NCI-H1694 treated with DMSO at 0.1 percent for 48 hours (cell line): ENCODE results near the gene APPL1.

Source experiments
- DNase-seq: peaks from one replicate; lab custom pipeline; 2025; lab: John Stamatoyannopoulos, UW

APPL1 gene, protein sequence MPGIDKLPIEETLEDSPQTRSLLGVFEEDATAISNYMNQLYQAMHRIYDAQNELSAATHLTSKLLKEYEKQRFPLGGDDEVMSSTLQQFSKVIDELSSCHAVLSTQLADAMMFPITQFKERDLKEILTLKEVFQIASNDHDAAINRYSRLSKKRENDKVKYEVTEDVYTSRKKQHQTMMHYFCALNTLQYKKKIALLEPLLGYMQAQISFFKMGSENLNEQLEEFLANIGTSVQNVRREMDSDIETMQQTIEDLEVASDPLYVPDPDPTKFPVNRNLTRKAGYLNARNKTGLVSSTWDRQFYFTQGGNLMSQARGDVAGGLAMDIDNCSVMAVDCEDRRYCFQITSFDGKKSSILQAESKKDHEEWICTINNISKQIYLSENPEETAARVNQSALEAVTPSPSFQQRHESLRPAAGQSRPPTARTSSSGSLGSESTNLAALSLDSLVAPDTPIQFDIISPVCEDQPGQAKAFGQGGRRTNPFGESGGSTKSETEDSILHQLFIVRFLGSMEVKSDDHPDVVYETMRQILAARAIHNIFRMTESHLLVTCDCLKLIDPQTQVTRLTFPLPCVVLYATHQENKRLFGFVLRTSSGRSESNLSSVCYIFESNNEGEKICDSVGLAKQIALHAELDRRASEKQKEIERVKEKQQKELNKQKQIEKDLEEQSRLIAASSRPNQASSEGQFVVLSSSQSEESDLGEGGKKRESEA

DNA sequence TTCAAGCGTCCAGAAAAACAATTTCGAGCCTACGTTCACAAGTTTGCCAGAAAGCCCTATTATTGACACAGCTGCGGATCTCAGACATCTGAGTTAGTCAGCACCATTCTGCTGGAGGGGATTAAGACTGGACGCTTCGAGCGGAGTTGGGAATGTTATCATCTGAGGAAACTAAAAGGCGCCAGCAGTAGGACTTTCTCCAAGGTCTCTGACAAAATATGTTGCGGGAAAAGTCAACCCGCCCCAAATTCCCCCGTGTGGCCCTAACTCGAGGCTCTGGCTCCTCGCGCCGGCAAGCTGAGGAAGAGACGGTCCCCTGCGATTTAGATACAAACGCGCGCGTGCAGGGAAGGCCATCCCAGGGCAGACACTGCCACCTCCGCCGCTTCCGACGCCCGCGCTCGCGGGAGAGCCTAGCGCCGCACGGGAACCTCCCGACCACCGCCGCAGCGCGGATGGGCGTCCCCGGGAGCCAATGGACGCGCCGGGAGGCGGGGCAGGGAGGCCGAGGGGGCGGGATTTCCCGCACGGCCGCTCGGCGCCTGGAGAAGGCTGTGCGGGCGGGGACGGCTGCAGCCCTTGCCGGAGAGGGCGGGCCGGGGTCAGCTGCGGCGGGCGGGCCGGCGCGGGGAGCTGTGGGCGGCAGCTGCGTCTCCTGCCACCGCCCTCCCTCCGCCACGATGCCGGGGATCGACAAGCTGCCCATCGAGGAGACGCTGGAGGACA lies at the start of gene APPL1:
Gene APPL1, plus strand, starts transcription at position 526 of the 726 bp plus-strand sequence. Its CDS starts 155 bp downstream, at position 681.
- DNase-seq: peak; percentile 30

DNA sequence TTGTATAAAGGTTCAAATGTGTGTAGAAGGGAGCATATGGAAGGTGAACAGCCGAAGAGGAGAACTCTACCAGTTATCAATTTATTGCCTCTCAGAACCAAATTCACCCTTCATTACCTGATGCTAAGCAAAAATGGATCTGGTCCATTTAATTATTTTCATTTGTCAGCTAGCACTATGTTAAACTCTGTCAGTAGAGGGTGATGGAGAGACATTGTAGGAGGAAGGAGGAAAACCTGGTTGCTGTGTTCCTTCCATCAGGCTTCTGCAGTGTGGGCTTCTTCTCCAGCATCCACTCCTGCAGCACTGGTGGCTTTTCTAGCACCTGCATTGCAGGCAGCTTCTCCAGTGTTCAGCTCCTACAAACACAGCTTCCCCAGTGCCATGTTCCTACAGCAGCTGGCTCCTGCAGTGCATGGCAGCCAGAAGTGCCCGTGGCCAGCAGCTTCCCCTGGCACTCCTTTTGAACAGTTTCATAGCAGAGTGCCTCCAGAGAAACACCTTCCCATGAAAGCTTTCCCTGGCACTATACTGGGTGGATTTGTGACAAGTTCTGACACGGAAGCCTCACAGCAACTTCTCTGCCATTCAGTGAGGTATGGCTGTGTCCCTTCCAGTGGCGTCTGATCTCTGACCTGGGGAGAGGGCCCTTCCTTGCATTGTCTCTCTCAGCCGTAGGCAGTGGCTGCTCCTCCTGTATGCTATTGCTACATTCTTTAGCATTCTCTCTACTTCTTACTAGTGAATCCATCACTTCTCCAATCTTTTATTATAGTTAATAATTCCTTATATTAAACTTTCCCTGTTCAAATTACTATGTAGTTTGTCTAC lies 47.7 kb upstream of the APPL1 start:
- no peak for DNase-seq

DNA sequence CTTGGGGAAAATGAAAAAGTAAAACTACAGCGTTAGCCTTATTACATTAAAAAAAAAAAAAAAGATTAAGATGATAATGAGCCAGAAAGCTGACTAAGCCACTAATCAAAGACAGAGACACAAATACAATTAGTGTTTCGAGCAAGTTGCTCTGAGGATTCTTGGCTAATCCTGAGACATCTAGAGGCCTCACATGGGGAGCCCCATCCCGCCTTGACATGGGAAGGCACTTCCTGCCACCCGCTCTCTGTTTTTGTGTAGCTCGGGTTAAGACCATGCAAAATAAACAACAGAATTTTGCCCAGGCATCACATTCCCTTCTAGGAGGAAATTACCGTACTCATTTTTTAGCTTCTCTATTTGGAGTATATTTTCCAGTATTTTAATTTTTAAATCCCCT lies 43.0 kb upstream of the APPL1 start:
- DNase-seq: no peak

DNA sequence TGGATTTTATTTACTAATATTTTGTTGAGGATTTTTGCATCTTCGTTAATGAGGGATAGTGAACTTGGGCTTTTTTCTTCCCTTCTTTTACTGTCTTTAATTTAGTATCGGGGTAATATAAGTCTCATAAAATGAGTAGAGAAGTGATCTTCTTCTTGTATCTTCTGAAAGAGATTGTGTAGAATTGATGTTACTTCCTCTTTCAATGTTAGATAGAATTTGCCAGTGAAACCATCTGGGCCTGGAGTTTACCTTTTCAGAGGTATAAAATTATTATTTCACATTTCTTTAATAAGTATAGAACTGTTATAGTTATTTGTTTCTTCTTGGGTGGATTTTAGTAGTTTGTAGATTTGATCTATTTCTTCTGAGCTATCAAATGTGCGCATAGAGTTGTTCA lies 35.5 kb upstream of the APPL1 start:
- no peak for DNase-seq

DNA sequence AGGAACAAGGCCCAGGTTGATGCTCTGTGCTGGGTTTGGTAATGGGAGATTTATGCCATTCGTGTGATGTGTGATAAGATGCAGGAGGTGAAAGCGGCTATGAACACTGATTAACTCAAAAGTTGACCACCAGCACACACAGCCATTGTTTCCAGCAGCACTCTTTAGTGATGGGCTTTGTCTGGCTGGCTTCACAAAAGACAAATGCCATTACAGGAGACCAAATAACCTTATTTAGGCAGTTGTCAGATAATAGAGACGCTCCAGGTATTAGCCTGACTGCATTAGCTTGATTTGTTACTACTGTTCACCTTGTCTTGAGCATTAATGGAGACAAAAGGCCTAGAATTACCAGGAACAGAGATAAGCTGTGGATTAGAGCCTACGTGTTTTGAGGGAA lies 32.9 kb upstream of the APPL1 start:
- no peak for DNase-seq

DNA sequence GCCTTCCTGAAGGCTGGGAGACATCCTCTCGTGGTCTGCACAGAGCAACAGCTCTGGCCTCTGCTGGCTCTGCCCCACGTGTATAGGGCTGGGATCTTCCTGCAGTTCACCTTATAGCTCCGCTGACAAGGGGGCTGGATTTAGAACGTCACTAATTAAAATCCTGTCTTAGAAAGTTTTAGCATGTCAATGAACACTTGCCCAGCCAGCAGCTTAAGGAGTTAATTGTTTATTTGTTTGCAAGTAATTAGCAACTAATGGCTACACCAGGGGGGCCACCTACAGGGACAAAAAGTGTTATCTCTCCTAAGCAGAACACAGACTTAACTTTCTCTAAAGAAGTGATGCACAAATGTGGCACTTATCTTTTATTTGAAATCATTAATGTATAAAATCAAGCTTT lies 27.6 kb upstream of the APPL1 start, which contains the start of gene HESX1:
Gene HESX1, minus strand, starts transcription at position 84 of the 403 bp plus-strand sequence. Its CDS starts 60 bp downstream, at position 24.
- DNase-seq: no peak

DNA sequence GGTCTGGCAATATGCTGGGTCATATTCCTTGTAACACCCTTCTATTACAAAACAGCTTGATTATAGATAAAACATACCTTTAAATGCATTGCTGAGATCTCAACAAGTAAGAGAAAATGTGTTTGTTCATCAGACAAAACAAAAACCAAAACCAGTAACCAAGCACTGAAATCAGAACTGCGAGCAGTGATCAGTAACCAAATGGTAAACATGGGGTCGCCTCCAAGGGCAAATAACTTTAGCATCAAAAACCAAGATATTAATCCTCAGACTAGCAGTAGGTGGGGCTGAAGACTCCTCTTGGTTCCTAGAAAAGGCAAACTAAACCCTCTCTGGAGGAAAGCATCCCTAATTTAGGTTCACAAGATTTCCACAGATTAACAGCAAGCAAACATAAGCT lies 21.1 kb upstream of the APPL1 start:
- no peak for DNase-seq

DNA sequence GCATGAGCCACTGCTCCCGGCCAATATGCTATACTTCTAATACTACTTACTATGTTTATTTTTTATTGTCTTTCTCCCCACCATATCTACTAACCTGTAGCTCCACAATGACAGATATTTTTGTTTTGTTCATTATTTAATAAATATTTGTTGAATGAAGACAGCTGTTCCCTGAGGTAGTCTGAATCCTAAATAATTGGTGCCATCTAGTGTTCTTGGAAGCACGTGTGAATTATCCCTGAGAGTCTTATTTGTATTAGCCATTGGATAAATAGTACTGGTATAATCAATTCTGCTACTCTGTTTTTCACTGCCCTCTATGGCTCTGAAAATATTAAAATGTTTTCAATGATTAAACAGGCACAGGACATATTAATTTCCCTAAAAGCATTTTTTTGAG lies 5.6 kb upstream of the APPL1 start:
- DNase-seq: no peak

DNA sequence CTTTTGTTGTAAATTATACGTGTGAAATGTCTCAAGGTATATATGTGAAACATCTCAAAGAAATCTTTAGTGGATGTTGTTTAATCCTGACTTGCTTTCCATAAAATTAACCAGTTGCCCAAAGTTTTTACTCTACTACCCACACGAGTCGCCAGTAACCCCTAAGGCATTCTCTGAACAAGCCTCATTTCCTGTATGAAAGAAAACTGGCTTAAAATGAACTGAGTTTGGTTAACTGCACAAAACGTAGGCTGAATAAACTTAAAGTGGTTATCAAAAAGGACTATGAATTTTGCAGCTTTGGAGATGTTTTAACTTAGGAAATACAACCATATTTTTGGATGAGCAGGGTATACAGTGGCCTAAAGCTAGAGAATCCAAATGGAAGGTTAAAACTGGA lies 2.7 kb upstream of the APPL1 start:
- DNase-seq: no peak

DNA sequence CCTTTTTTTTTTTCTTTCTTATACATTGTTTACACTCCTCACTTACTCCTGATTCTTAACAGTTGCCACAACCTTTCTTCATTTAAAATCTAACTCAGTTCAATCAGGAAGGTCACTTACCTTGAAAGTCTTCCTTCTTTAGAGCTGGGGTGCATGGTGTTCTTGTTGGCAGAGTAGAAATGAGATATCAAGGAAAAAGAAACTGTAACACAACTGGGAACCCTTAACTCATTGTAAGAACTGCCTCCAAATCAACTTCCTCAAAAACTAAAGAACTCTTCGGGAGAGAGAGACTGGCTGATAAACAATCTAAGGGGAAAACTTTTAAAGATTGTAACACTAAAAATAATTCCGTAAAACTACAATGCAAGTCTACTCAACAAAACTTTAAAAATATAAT lies 1.4 kb upstream of the APPL1 start:
- no peak for DNase-seq

DNA sequence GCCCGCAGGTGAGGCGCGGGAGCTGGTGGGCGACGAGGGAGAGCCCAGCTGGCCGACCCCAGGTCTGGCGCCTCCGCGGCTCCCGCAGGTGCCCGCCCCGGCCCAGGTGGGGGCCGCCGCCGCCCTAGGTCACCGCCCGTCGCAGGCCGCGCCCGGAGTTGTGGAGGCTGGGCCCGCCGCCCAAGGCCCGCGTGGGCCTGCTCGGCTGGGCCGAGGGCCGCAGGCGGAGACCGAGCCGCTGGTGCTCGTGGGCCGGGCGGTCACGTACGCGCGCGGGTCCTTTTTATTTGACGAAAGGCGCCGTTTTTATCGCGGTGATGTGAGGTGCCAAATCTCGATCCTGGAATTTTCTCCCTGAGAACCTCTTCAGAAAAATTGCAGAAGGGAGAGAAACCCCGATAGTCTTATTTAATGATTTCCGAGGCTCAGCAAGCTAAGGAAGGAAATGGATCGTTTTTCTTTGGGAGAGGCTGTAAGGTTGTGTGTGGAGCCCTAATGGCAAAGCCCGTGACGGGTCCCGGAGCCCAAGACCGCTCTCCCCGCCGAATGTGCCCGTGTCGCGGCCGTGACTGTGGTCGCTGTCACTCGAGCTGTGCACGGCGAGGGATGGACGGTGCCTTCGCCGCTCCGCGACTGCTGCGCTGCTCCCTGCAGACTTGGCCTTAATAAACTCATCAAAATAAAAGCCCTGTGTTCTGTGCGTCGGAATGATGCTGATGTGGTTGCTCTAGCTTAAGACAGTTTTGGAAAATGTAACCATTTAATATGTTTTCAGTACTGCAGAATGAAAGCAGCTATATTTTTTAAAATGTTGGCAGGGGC lies 612 bp downstream of the APPL1 start:
- no peak for DNase-seq

DNA sequence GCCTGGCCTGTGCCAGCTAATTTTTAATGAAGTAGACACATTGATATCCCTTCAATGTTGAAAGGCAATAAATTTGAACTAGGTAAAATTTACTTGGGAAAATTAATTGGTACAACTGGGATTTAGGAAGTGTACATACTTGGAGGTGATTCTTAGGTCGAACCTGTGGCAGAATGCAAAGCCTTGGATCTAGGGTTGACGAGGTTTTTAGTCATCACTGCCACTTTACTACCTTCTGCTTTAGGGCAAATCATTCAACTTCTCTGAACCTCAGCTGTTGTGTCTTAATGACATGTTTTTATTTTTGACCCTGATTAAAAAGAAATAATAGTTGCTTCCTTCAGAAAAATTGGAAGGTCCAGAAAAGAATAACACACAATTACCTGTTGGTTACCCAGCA lies 2.5 kb downstream of the APPL1 start:
- DNase-seq: no peak

DNA sequence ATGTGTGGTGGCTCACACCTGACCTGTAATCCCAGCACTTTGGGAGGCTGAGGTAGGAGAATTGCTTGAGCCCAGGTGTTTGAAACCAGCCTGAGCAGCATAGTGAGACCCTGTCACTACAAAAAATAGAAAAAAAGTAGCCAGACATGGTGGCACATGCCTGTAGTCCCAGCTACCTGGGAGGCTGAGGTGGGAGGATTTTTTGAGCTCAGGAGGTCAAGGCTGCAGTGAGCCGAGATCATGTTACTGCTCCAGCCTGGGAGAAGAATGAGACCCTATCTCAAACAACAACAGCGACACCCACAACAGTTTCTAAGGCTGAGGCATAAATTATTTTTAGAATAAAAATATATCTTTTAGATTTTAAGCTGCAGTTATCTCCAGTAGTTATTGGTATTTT lies 6.3 kb downstream of the APPL1 start:
- DNase-seq: no peak

DNA sequence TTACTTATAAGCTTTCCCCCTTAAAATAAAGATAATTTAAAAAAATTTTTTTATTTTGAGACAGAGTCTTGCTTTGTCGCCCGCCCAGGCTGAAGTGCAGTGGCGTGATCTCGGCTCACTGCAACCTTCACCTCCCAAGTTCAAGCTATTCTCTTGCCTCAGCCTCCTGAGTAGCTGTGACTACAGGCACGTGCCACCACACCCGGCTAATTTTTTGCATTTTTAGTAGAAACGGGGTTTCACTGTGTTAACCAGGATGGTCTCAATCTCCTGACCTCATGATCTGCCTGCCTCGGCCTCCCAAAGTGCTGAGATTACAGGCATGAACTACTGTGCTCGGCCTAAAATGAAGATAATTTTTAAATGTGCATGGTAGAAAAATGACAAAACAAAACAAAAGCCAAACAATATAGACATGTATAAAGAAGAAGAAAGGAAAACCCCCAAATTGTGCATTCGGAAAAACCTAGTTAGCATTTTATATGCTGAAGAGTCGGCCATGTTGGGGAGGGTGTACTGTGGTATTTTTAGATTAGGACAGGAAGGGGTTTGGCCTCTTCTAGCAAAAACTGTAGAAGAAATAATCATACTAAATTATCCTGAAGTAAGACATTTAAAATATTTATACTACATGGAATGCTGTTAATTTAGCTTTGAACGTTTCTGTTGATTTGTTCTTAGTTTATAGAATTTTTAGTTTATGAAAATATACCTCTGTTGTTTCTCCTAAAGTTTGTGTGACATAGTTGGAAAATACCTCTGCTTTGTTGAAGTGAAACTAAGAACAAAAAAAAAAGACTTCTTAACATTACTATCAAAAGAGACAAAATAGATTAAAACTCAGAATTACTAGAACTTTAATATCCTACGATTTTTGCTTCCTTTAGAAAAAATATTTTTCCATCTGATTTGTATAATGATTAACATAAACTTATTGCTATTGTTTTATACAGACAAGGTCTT lies 7.4 kb downstream of the APPL1 start:
- no peak for DNase-seq

DNA sequence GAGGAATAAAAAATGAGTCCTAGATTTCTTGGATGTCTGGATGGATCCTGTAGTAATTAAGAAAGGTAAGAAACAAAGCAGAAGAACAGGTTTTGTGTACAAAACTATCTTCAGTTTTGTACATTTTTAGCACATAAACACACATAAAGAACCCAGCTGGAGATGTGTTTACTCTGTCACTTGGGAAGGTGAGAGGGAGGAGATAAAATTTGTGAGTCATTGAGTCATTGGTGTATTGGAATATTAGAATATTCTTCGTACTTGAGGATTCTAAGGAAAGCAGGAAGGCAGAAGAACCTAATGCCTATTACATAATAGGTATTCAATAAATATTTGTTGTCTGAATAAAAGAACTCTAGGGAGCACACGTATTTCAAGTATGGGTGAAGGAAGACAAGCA lies 17.4 kb downstream of the APPL1 start:
- DNase-seq: no peak

DNA sequence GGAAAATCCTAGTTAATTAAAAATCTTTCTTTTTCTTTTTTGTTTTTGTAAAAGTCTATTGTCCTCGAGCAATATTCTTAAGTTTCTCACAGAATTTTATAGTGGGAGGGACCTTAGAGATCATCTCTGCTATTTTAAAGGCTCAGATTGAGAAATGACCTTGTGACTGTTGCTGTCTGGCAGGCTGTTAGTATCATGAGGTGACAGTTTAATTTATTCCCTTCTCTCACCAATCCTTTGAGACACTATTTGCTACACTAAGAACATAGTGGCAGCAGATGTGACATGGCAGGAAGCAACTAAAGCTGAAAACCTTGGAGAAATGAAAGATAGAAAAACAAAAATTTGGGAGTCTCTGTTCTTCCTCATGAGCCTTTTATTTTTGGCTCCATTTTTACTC lies 24.9 kb downstream of the APPL1 start:
- DNase-seq: no peak

DNA sequence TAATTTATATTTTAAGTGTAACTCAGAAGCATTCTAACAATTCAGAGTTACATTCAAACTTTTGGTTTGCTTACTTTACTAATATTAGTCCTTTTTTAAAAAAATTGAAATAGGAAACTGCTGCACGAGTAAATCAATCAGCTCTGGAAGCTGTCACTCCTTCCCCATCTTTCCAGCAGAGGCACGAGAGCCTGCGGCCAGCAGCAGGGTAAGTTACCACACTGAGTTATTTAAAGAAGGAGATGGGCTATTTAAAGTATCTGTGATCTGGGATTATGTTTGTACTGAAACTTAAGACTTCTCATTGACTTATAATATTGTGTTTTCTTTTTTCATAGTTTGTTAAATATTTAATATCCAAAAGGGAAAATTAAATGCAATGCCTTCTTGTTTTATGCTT lies 29.3 kb downstream of the APPL1 start:
- DNase-seq: no peak

DNA sequence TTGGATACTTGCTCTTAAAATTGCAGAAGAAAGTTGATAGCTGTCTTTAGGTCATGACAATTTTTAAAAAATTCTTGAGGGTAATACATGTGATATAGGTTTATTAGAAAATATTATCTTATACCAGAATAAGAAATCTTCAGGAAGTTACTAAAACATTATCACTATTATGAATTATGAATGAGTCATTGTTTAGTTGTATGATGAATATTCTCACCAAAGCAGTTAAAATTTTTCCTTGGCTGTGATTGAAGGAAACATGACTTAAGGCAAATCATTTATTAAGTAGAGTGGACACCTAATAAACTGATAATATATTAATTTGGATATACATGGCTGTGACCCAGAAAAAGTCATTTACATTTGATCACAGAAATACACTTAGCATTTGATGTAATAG lies 30.1 kb downstream of the APPL1 start:
- no peak for DNase-seq

DNA sequence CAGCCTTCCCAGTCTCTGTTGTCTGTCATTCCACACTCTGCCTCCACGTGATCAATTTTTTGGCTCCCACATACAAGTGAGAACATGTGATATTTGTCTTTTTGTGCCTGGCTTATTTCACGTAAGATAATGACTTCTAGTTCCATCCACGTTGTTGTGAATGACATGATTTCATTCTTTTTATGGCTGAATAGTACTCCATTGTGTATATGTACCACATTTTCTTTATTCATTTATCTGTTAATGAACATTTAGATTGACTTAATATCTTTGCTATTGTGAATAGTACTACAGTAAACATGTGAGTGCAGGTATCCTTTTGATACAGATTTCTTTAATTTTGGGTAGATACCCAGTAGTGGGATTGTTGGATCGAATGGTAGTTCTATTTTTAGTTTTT lies 33.6 kb downstream of the APPL1 start:
- no peak for DNase-seq

DNA sequence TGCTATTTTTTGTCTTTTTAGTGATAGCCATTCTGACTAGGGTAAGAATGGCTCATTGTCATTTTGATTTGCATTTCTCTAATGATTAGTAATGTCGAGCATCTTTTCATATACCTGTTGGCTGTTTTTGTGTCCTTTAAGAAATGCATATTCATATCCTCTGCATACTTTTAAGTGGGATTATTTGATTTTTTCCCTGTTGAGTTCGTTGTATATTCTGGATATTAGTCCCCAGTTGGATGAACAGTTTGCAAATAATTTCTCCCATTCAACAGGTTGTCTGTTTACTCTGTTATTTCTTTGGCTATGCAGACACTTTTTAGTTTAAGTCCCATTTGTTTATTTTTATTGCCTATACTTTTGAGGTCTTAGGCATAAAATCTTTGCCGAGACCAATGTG lies 34.4 kb downstream of the APPL1 start:
- DNase-seq: no peak
